Measurements from ENCODE around the gene CLMP.

The CLMP gene

DNA sequence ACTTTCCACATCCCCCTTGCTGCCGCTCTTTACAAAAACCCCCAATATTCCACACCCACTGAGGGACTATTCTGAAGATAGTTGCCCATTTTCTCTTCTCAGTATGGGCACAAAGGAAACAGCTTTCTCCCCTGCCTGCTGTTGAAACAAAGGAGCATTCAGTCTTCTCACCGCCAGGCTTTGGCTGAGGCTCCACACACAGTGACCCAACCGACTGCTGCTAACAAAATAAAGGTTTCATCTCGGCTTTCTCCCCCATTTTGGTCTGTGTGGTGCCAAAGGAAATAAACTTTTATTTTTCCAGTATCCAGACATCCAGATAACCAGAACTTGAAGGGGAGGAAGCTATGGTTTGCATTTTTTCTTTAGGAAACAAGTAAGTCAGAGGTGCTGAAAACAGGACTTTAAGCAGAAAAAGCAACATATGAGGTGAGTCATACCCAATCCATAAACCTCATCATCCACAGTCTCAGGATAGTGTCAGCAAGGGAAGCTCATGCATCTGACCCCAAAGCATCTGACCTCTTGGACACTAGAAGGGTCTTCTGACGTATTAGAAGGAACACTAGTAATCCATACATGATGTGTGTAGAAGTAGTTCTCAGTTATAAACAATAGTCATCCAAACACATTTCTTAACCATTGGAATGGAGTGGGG, 6.4 kb downstream of the CLMP start:
- DNase-seq (ENCODE audit: low read depth, low spot score) = no peak

DNA sequence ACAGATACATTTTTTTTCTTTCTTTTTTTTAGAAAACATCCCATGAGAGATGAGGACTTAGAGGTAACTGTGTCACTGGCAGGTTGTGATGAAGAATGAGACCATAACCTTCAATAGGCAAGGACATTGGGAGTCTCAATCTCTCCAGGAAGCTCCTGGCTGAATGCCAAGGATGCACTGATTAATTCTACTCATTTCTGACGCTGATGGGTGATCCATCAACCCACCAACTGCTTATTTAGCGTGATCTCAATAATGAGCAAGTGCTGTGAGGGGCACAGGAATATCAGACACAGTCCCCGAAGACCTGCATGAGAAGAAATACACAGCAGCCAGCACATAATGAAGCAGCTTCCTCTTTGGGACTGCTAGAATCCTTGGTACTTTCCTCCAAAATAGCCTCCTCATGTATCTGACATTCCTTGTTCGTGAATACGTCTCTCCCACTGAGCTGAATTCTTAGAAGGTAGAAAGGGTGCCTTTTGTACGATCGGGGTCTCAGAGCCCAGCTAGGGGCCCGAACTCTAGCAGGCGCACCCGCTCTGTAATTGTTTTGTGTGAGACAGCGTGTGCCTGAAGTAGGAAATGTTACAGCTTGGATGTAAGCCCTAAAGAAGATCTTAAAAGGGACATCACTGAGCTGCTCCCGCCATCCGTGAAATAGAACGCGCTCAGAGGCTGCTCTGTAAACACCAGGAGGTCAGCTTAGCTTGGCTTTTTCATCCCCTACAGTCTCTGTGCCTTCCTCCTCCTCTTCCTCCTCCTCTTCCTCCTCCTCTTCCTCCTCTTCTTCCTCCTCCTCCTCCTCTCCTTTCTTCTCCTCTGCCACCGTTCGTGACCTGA, 7.2 kb downstream of the CLMP start:
- no peak for DNase-seq (ENCODE audit: low read depth, low spot score)

- no peak for DNase-seq (ENCODE audit: low read depth, low spot score)
Observed at GRCh38 chr11:123187248-123187647, 7.8 kb downstream of the CLMP start.

- no peak for DNase-seq (ENCODE audit: low read depth, low spot score)
Observed at GRCh38 chr11:123186286-123186685, 8.8 kb downstream of the CLMP start.

- DNase-seq (ENCODE audit: low read depth, low spot score) = peak; percentile 64
Observed at GRCh38 chr11:123185326-123185725, 9.7 kb downstream of the CLMP start.

- DNase-seq (ENCODE audit: low read depth, low spot score) = no peak
Observed at GRCh38 chr11:123184531-123184930, 10.5 kb downstream of the CLMP start.

DNA sequence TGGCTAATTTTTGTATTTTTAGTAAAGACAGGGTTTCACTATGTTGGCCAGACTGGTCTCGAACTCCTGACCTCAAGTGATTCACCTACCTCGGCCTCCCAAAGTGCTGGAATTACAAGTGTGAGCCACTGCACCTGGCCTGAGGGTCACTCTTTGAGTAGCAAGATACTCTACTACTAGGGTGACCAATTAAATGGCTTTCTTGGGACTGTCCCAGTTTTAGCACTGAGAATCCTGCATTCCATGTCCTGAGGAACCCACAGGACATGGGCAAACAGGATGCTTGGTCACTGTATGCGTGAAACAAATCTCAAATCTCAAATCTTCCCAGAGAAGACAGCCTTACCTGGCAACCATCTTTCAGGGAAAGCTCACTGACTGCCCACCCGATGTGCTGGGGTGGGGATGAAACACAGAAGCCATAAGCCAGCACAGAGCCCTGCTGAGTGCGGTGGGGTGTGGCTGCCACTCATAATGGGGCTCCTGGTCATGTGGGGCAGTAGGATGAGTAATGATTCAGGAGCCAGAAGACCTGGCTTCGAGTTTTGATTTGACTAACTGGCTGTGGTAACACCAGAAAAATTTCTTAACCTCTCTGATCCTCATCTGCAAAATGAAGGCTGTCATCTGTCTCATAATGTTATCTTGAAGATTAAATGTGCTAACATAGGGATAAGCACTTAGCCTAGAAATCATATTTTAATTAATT, 11.5 kb downstream of the CLMP start:
- no peak for DNase-seq (ENCODE audit: low read depth, low spot score)

DNA sequence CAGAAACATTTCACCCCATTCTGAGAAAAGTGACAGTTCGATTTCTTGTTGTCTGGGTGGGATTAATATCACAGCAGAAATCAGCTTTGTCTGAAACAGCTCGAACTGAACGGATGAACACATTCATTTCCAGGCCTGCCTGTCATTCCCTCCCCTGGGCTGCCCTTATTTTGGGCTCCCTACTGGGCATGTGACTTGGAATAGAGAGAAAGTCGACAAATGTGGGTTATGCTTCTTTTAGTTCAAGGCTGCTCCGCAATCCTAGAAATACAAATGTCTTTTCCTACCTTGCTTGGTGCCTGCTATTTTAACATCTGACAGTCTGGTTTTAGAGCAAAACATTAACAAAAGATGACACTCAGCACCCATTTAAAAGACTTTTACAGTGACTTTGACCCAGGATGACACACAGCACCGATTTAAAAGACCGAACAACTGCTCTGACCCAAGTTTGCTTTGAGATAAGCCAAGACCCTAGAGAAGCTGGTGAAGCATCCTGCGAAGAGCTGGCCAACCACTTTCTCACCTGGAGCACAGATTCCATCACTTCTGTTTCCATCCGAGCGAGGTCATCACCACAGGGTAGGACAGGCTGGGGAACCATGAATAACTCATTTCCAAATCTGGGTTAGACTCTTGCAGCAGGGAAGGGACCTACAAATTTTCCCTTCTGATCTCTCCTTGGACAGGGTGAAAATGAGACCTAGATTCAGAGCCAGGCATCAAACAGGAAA, 13.1 kb downstream of the CLMP start:
- no peak for DNase-seq (ENCODE audit: low read depth, low spot score)

- DNase-seq (ENCODE audit: low read depth, low spot score) = no peak
Observed at GRCh38 chr11:123181075-123181474, 14.0 kb downstream of the CLMP start.

GRCh38 chr11:123180574-123180973, 14.5 kb downstream of the CLMP start:
- no peak for DNase-seq (ENCODE audit: low read depth, low spot score)

DNA sequence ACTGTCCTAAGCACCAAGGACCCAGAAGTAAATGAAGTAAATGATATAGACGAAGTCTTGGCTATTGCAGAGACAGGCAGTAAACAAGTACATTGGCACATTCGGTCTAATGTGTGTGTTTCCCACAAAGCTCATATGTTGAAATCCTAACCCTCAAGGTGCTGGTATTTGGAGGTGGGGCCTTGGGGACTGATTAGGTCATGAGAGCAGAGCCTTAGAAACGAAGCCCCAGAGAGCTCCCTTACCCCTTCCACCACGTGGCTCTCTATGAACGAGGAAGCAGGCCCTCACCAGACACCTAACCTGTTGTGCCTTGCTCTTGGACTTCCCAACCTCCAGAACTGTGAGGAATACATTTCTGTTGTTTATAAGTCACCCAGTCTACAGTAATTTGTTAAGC, 14.9 kb downstream of the CLMP start:
- DNase-seq (ENCODE audit: low read depth, low spot score) = no peak

DNA sequence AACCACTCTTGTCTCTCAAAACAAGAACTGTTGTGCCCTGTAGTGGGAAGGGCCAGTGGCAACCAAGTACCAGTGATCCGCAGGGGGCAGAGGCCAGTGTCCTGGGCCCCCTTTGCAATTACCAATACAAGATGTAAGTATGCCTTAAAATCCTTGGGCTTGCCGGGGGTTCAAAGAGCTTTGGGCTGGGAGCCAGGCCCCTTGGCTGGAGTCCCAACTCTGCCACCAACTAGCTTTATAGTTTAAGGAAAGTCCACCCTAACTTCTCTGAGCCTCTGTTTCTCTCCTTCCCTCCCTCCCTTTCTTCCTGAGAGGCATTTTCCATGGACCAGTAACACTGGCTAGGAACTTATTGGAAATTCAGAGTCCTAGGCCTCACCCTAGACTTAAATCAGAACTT, 15.5 kb downstream of the CLMP start:
- no peak for DNase-seq (ENCODE audit: low read depth, low spot score)

DNA sequence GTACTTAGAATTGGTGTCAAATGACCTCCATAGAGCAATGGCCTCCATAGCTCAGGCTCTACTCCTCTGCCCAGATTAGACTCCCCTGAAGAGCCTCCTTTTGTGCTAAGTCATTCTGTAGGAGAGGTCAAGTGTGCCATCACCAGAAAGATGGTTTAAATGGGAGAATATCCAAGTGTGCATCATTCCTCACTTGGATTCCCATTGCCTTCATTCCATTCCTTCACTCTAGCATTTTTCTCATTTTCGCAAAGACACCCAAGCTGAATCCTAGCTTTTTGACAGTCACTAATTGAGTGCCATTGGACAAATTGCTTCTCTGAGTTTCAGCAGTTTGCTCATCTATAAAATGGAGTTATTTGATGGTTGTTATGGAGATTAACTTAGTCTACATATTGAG, 16.9 kb downstream of the CLMP start:
- no peak for DNase-seq (ENCODE audit: low read depth, low spot score)

GRCh38 chr11:123176785-123177184, 18.3 kb downstream of the CLMP start:
- no peak for DNase-seq (ENCODE audit: low read depth, low spot score)

DNA sequence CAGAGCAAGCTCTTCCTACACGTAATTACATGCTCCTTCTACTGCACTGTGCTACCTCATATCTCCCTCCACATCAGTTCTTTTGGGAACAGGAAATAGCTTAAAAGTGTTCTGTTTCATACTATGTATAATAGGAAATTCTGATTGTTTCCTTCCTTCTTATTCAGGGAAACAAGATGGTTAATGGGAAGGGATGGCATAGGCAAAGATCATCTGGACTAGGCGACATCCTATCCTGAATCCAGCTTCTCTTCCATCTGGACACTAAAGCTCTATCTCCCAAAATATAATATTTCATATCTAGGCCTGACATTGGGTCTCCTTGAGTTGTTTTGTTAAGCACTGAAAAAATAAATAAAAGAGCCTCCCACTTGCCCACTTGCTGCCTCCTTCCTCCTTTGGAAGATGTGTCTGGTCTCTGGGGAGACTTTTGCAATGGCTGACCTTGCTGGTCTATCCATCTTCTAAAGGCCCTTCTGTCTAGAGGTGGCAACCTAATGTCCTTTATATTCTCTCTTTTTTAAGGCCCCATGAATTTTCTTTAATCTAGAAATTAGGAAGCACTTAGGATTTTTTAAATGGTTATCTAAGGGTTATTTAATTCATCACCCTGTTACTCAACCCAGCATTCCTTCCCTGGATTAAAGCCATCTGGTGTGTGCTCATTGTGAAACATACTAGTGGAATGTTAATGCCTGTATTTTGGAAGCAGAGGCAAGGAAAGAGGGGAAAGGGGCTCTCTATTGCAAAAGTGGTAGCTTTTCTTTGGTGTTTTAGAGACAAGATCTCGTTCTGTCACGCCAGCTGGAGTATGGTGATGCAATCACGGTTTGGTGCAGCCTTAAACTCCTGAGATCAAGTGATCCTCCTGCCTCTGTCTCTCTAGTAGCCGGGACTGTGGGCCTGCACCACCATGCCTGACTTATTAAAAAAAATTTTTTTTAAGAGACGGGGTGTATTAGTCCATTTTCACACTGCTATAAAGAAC, 20.6 kb downstream of the CLMP start:
- peak; percentile 63 for DNase-seq (ENCODE audit: low read depth, low spot score)

GRCh38 chr11:123173856-123174186, 21.2 kb downstream of the CLMP start:
- DNase-seq (ENCODE audit: low read depth, low spot score) = no peak

DNA sequence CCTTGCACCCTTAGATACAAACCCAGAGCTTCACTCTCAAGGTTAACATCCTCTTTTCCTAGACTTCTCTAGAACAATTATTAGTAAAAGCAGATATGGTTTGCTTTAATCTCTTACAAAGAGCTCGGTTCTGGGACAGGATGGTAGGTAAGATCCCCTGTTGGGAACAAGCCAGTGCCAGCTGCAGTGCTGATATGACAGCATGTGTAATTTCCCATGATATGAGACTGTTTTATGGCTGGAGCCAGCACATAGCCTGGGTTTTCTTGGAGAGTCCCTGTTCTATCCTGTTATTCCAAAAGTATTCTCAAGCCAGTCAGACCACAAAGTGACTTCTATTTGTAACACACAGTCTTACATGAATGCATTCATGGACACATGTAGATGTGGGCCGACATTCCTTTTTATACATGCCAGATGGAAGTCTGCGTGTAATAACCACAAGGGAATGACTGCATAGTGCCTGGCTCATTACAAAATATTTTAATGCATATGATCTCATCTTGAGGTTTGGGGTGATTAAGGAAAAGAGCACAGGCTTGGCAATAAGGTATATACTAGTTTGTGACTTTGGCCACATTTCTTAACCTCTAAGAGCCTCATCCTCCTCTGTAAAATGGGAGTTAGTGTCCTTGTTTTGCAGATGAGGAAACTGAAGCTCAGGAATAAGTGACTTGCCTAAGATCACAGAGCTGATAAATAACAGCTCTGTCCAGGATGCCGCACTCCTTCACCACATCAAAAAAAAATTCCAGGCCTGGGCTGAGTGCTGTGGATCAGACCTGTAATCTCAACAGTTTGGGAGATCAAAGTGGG, 21.8 kb downstream of the CLMP start:
- no peak for DNase-seq (ENCODE audit: low read depth, low spot score)

DNA sequence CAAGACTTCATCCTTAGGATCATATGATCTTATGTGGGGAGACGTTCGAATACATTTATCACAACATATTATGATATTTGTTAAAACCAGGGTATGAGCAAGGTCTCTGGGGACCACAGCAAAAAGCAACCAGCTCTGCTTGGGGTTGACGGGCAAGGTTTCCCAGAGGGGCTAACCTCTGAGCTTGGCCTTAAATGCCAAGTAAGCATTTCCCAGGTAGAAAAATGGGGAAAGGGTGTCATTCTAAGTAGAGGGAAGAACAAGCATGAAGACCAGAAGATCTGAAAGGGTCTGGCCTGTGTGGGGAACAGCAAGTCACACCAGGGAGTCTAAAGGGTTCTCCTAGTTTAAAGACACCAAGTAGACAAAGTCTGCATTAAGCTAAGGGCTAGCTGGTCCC, 24.1 kb downstream of the CLMP start:
- no peak for DNase-seq (ENCODE audit: low read depth, low spot score)

- no peak for DNase-seq (ENCODE audit: low read depth, low spot score)
Observed at GRCh38 chr11:123169821-123170220, 25.2 kb downstream of the CLMP start.

GRCh38 chr11:123168955-123169484, 26.0 kb downstream of the CLMP start:
- no peak for DNase-seq (ENCODE audit: low read depth, low spot score)

Measured in ELF-1 (cell line).